WTC11 (cell line): ENCODE measurements around the gene PATE2. TPM values are rescaled to one million over a fixed set of nuclear protein-coding genes. Genes with fewer than 3 reads are reported as not detected.

Experiments
- ATAC-seq: fragments of 200-7000 bp; cut with Tn5 transposase; 2 replicates; pipeline ENCODE4 v1.10.0; 2021; ENCODE audit warnings: mild to moderate bottlenecking, moderate library complexity
- CTCF ChIA-PET: fragments of 300-600 bp; sonication (Branson Sonifier 250); formaldehyde crosslinking; loops from one replicate; lab custom pipeline; 2021; ENCODE audit warnings: antibody characterized with exemption; lab: Charles Lee
- POLR2A ChIA-PET: fragments of 350-600 bp; sonication (Branson Sonifier 250); formaldehyde crosslinking; loops from one replicate; lab custom pipeline; 2021; ENCODE audit warnings: antibody characterized with exemption; lab: Charles Lee
- DNase-seq: peaks from one replicate; pipeline ENCODE4 v3.0.0; 2021; ENCODE audit warnings: low spot score
- H3K27ac Mint-ChIP-seq: 2 replicates; pipeline ENCODE4 v1.8.0; 2021; ENCODE audit warnings: mixed read lengths
- H3K27me3 Mint-ChIP-seq: 2 replicates; pipeline ENCODE4 v1.8.0; 2021; ENCODE audit warnings: low read depth, mild to moderate bottlenecking, moderate library complexity, mixed read lengths
- H3K36me3 Mint-ChIP-seq: 2 replicates; pipeline ENCODE4 v1.8.0; 2021; ENCODE audit warnings: mixed read lengths
- H3K4me1 Mint-ChIP-seq: 2 replicates; pipeline ENCODE4 v1.8.0; 2022; ENCODE audit warnings: mixed read lengths
- H3K4me3 Mint-ChIP-seq: 2 replicates; pipeline ENCODE4 v1.8.0; 2021; ENCODE audit warnings: mild to moderate bottlenecking, moderate library complexity, mixed read lengths
- H3K9me3 Mint-ChIP-seq: 2 replicates; pipeline ENCODE4 v1.8.0; 2021; ENCODE audit warnings: mixed read lengths
- CREM ChIP-seq: sonication (generic); formaldehyde crosslinking; IDR thresholded peaks from 2 replicates; pipeline ENCODE4 v1.8.1; 2022; ENCODE audit warnings: mild to moderate bottlenecking, missing genetic modification reagents, moderate library complexity
- ELF4 ChIP-seq: sonication (generic); formaldehyde crosslinking; IDR thresholded peaks from 2 replicates; pipeline ENCODE4 v1.8.1; 2022; ENCODE audit warnings: low read depth, mild to moderate bottlenecking, moderate library complexity, missing genetic modification reagents
- ETV6 ChIP-seq: sonication (generic); formaldehyde crosslinking; IDR thresholded peaks from 2 replicates; pipeline ENCODE4 v1.8.1; 2022; ENCODE audit warnings: mild to moderate bottlenecking, missing genetic modification reagents
- GTF2I ChIP-seq: fragments of 250-450 bp; sonication (Bioruptor Pico); conservative IDR thresholded peaks from 2 replicates; pipeline ENCODE4 v1.4.0; 2021; ENCODE audit warnings: mild to moderate bottlenecking
- MYBL2 ChIP-seq: sonication (generic); formaldehyde crosslinking; IDR thresholded peaks from 2 replicates; pipeline ENCODE4 v1.8.1; 2023; ENCODE audit warnings: mild to moderate bottlenecking, moderate library complexity, missing genetic modification reagents
- NFATC4 ChIP-seq: fragments of 250-450 bp; sonication (Bioruptor Pico); IDR thresholded peaks from 2 replicates; pipeline ENCODE4 v1.9.0; 2021; ENCODE audit warnings: mild to moderate bottlenecking
- RORB ChIP-seq: fragments of 250-450 bp; sonication (Bioruptor Pico); IDR thresholded peaks from 2 replicates; pipeline ENCODE4 v1.9.0; 2021; ENCODE audit warnings: mild to moderate bottlenecking
- ZNF317 ChIP-seq: sonication (generic); formaldehyde crosslinking; IDR thresholded peaks from 2 replicates; pipeline ENCODE4 v1.8.1; 2023; ENCODE audit warnings: low read depth, mild to moderate bottlenecking, moderate library complexity, missing genetic modification reagents, borderline replicate concordance
- ZNF396 ChIP-seq: fragments of 250-450 bp; sonication (Bioruptor Pico); IDR thresholded peaks from 2 replicates; pipeline ENCODE4 v1.8.0; 2021; ENCODE audit warnings: mild to moderate bottlenecking, moderate library complexity, borderline replicate concordance
- total RNA-seq: library from RNA; stranded (reverse); gene quantifications from 3 replicates; pipeline ENCODE4 v1.2.3, GENCODE V29; 2021
- TF ChIP-seq, protein P1 (sequence below): sonication (generic); formaldehyde crosslinking; IDR thresholded peaks from 2 replicates; pipeline ENCODE4 v1.8.0; 2022; ENCODE audit warnings: missing genetic modification reagents
- TF ChIP-seq, protein P2 (sequence below): sonication (generic); formaldehyde crosslinking; IDR thresholded peaks from 2 replicates; pipeline ENCODE4 v1.8.0; 2022; ENCODE audit warnings: mild to moderate bottlenecking, missing genetic modification reagents
- TF ChIP-seq, protein P3 (sequence below): fragments of 250-450 bp; sonication (Bioruptor Pico); IDR thresholded peaks from 2 replicates; pipeline ENCODE4 v2.1.2; 2022; ENCODE audit warnings: mild to moderate bottlenecking, moderate library complexity
- TF ChIP-seq, protein P4 (sequence below): sonication (generic); formaldehyde crosslinking; IDR thresholded peaks from 2 replicates; pipeline ENCODE4 v1.8.1; 2022; ENCODE audit warnings: mild to moderate bottlenecking, missing genetic modification reagents, moderate library complexity, borderline replicate concordance
- TF ChIP-seq, protein P5 (sequence below): sonication (generic); formaldehyde crosslinking; IDR thresholded peaks from 2 replicates; pipeline ENCODE4 v1.8.0; 2023; ENCODE audit warnings: missing genetic modification reagents, mild to moderate bottlenecking, borderline replicate concordance
- TF ChIP-seq, protein P6 (sequence below): sonication (generic); formaldehyde crosslinking; IDR thresholded peaks from 2 replicates; pipeline ENCODE4 v1.8.1; 2023; ENCODE audit warnings: mild to moderate bottlenecking, missing genetic modification reagents

PATE2 gene
- total RNA-seq, 1 experiment from 2014 or later: not detected

DNA sequence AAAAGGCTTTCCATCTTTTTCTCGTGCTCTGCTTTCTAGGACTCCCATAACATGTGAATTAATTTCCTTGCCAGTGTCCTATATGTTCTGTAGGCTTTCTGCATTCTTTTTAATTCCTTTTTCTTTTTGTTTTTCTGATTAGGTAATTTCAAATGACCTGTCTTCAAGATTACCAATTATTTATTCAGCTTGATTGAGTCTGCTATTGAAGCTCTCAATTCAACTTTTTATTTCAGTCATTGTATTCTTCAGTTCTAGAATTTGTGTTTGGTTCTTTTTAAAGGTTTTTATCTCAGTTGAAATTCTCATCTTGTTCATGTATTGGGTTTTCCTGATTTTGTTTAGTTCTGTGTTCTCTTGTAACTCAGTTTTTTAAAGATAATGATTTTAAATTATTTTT lies 23.8 kb upstream of the PATE2 start:
- ATAC-seq (no peak), DNase-seq (no peak)
- Mint-ChIP-seq H3K27ac (no peak overlapping the region), H3K27me3 (peaks cover 4% of the 10 kb centered on the region; the same call in 1 of the 2 replicates), H3K36me3 (peaks cover 31% of the 10 kb centered on the region), H3K9me3 (peaks cover 69% of the 10 kb centered on the region), H3K4me3 (no peak overlapping the region), H3K4me1 (peaks cover 13% of the 10 kb centered on the region)
- TF ChIP-seq, protein P1, sequence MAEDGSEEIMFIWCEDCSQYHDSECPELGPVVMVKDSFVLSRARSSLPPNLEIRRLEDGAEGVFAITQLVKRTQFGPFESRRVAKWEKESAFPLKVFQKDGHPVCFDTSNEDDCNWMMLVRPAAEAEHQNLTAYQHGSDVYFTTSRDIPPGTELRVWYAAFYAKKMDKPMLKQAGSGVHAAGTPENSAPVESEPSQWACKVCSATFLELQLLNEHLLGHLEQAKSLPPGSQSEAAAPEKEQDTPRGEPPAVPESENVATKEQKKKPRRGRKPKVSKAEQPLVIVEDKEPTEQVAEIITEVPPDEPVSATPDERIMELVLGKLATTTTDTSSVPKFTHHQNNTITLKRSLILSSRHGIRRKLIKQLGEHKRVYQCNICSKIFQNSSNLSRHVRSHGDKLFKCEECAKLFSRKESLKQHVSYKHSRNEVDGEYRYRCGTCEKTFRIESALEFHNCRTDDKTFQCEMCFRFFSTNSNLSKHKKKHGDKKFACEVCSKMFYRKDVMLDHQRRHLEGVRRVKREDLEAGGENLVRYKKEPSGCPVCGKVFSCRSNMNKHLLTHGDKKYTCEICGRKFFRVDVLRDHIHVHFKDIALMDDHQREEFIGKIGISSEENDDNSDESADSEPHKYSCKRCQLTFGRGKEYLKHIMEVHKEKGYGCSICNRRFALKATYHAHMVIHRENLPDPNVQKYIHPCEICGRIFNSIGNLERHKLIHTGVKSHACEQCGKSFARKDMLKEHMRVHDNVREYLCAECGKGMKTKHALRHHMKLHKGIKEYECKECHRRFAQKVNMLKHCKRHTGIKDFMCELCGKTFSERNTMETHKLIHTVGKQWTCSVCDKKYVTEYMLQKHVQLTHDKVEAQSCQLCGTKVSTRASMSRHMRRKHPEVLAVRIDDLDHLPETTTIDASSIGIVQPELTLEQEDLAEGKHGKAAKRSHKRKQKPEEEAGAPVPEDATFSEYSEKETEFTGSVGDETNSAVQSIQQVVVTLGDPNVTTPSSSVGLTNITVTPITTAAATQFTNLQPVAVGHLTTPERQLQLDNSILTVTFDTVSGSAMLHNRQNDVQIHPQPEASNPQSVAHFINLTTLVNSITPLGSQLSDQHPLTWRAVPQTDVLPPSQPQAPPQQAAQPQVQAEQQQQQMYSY (CRISPR knock-in tag): no peak
- TF ChIP-seq ZNF317 (no peak), ELF4 (CRISPR knock-in tag) (no peak), RORB (CRISPR knock-in tag) (no peak), GTF2I (CRISPR knock-in tag) (no peak), MYBL2 (no peak), ZNF396 (CRISPR knock-in tag) (no peak), CREM (no peak), NFATC4 (CRISPR knock-in tag) (no peak), ETV6 (CRISPR knock-in tag) (no peak)
- TF ChIP-seq, protein P2, sequence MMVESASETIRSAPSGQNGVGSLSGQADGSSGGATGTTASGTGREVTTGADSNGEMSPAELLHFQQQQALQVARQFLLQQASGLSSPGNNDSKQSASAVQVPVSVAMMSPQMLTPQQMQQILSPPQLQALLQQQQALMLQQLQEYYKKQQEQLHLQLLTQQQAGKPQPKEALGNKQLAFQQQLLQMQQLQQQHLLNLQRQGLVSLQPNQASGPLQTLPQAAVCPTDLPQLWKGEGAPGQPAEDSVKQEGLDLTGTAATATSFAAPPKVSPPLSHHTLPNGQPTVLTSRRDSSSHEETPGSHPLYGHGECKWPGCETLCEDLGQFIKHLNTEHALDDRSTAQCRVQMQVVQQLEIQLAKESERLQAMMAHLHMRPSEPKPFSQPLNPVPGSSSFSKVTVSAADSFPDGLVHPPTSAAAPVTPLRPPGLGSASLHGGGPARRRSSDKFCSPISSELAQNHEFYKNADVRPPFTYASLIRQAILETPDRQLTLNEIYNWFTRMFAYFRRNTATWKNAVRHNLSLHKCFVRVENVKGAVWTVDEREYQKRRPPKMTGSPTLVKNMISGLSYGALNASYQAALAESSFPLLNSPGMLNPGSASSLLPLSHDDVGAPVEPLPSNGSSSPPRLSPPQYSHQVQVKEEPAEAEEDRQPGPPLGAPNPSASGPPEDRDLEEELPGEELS (CRISPR knock-in tag): no peak
- TF ChIP-seq, protein P3, sequence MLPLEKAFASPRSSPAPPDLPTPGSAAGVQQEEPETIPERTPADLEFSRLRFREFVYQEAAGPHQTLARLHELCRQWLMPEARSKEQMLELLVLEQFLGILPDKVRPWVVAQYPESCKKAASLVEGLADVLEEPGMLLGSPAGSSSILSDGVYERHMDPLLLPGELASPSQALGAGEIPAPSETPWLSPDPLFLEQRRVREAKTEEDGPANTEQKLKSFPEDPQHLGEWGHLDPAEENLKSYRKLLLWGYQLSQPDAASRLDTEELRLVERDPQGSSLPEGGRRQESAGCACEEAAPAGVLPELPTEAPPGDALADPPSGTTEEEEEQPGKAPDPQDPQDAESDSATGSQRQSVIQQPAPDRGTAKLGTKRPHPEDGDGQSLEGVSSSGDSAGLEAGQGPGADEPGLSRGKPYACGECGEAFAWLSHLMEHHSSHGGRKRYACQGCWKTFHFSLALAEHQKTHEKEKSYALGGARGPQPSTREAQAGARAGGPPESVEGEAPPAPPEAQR (CRISPR knock-in tag): no peak
- TF ChIP-seq, protein P4, sequence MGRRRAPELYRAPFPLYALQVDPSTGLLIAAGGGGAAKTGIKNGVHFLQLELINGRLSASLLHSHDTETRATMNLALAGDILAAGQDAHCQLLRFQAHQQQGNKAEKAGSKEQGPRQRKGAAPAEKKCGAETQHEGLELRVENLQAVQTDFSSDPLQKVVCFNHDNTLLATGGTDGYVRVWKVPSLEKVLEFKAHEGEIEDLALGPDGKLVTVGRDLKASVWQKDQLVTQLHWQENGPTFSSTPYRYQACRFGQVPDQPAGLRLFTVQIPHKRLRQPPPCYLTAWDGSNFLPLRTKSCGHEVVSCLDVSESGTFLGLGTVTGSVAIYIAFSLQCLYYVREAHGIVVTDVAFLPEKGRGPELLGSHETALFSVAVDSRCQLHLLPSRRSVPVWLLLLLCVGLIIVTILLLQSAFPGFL: no peak
- TF ChIP-seq, protein P5, sequence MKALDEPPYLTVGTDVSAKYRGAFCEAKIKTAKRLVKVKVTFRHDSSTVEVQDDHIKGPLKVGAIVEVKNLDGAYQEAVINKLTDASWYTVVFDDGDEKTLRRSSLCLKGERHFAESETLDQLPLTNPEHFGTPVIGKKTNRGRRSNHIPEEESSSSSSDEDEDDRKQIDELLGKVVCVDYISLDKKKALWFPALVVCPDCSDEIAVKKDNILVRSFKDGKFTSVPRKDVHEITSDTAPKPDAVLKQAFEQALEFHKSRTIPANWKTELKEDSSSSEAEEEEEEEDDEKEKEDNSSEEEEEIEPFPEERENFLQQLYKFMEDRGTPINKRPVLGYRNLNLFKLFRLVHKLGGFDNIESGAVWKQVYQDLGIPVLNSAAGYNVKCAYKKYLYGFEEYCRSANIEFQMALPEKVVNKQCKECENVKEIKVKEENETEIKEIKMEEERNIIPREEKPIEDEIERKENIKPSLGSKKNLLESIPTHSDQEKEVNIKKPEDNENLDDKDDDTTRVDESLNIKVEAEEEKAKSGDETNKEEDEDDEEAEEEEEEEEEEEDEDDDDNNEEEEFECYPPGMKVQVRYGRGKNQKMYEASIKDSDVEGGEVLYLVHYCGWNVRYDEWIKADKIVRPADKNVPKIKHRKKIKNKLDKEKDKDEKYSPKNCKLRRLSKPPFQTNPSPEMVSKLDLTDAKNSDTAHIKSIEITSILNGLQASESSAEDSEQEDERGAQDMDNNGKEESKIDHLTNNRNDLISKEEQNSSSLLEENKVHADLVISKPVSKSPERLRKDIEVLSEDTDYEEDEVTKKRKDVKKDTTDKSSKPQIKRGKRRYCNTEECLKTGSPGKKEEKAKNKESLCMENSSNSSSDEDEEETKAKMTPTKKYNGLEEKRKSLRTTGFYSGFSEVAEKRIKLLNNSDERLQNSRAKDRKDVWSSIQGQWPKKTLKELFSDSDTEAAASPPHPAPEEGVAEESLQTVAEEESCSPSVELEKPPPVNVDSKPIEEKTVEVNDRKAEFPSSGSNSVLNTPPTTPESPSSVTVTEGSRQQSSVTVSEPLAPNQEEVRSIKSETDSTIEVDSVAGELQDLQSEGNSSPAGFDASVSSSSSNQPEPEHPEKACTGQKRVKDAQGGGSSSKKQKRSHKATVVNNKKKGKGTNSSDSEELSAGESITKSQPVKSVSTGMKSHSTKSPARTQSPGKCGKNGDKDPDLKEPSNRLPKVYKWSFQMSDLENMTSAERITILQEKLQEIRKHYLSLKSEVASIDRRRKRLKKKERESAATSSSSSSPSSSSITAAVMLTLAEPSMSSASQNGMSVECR (CRISPR knock-in tag): no peak
- TF ChIP-seq, protein P6, sequence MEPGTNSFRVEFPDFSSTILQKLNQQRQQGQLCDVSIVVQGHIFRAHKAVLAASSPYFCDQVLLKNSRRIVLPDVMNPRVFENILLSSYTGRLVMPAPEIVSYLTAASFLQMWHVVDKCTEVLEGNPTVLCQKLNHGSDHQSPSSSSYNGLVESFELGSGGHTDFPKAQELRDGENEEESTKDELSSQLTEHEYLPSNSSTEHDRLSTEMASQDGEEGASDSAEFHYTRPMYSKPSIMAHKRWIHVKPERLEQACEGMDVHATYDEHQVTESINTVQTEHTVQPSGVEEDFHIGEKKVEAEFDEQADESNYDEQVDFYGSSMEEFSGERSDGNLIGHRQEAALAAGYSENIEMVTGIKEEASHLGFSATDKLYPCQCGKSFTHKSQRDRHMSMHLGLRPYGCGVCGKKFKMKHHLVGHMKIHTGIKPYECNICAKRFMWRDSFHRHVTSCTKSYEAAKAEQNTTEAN (CRISPR knock-in tag): no peak
- ChIA-PET POLR2A (no interaction called here), CTCF (no interaction called here)
